ENCODE results near the gene RASEF.

- TF ChIP-seq CTCF (IDR thresholded peaks at IDR 0.05) (no peak), POLR2AphosphoS5 (IDR thresholded peaks at IDR 0.05) (no peak), EP300 (IDR thresholded peaks at IDR 0.05) (no peak), POLR2A (IDR thresholded peaks at IDR 0.05; ENCODE audit: low read depth) (no peak)
Measured at GRCh38 chr9:83067579-83067978, 4.6 kb upstream of the RASEF start.
